H1 (cell line): ENCODE data around the gene URGCP. TPM values are rescaled to one million over a fixed set of nuclear protein-coding genes. Genes with fewer than 3 reads are reported as not detected.

ENCODE experiments used
- CTCF ChIA-PET: fragments of 300-600 bp; sonication (Branson Sonifier 250); formaldehyde crosslinking; loops from one replicate; lab custom pipeline; 2021; ENCODE audit not compliant: partially characterized antibody; lab: Charles Lee
- POLR2A ChIA-PET: fragments of 300-600 bp; sonication (Branson Sonifier 250); formaldehyde crosslinking; loops from one replicate; lab custom pipeline; 2021; ENCODE audit warnings: inconsistent platforms; ENCODE audit not compliant: partially characterized antibody; lab: Charles Lee
- DNase-seq, 2 experiments: peaks; one replicate each; pipeline versions ENCODE4 v3.0.0 to v3.0.0-alpha.2; 2010 to 2022; ENCODE audit warnings: low spot score in 2 of 2, low read depth in 1 of 2, mixed read lengths in 1 of 2
- FAIRE-seq: peaks from 2 replicates; lab custom pipeline; 2011; peaks lifted over from hg19 to GRCh38; lab: Jason Lieb, UNC
- H2AFZ ChIP-seq: 2 replicates; pipeline ENCODE4 v1.8.1; 2012; ENCODE audit warnings: low read length, inconsistent platforms
- H2AK5ac ChIP-seq: 2 replicates; pipeline ENCODE4 v1.6.1; 2013; ENCODE audit warnings: low read depth, low read length
- H2BK120ac ChIP-seq: replicated peaks from 2 replicates; pipeline ENCODE3; 2013; ENCODE audit warnings: low read depth, low read length, inconsistent platforms
- H2BK12ac ChIP-seq: 2 replicates; pipeline ENCODE4 v1.6.1; 2013; ENCODE audit warnings: low read depth, low read length
- H2BK15ac ChIP-seq: 2 replicates; pipeline ENCODE4 v1.6.1; 2013; ENCODE audit warnings: low read length
- H2BK20ac ChIP-seq: 2 replicates; pipeline ENCODE4 v1.6.1; 2013; ENCODE audit warnings: low read length
- H2BK5ac ChIP-seq: 2 replicates; pipeline ENCODE4 v1.6.1; 2013; ENCODE audit warnings: low read depth, low read length
- H3K14ac ChIP-seq: 2 replicates; pipeline ENCODE4 v1.6.1; 2013; ENCODE audit warnings: inconsistent platforms; ENCODE audit not compliant: insufficient read length
- H3K18ac ChIP-seq: 2 replicates; pipeline ENCODE4 v1.6.1; 2013; ENCODE audit warnings: low read length; ENCODE audit errors: extremely low read depth
- H3K23ac ChIP-seq: 2 replicates; pipeline ENCODE4 v1.6.1; 2013; ENCODE audit warnings: inconsistent platforms; ENCODE audit not compliant: insufficient read length
- H3K23me2 ChIP-seq: 2 replicates; pipeline ENCODE4 v1.6.1; 2013; ENCODE audit warnings: low read depth, low read length
- H3K27ac ChIP-seq: 2 replicates; pipeline ENCODE4 v1.6.1; 2011; ENCODE audit warnings: low read depth, low read length, inconsistent platforms
- H3K27me3 ChIP-seq, 4 experiments: replicated peaks in 1 of 4; 1 replicate in 1 of 4; 2 replicates in 3 of 4; pipeline versions ENCODE4 v1.6.1 to v1.8.1; 2011 to 2013; ENCODE audit warnings: low read length in 3 of 4, mild to moderate bottlenecking in 3 of 4, inconsistent platforms in 2 of 4, mixed read lengths in 2 of 4, moderate library complexity in 1 of 4; ENCODE audit not compliant: control insufficient read depth in 3 of 4, insufficient read depth in 3 of 4; ENCODE audit errors: extremely low read depth in 1 of 4
- H3K36me3 ChIP-seq, 4 experiments: 2 replicates each; pipeline versions ENCODE4 v1.6.1 to v1.8.1; 2011 to 2013; ENCODE audit warnings: mild to moderate bottlenecking in 4 of 4, low read length in 3 of 4, moderate library complexity in 2 of 4, control low read depth in 1 of 4, inconsistent platforms in 1 of 4; ENCODE audit not compliant: insufficient read depth in 4 of 4, control insufficient read depth in 2 of 4
- H3K4ac ChIP-seq: replicated peaks from 2 replicates; pipeline ENCODE3; 2013; ENCODE audit warnings: low read length, low read depth, mixed read lengths, inconsistent platforms; ENCODE audit not compliant: insufficient read length
- H3K4me1 ChIP-seq, 4 experiments: replicated peaks in 1 of 4; 1 replicate in 1 of 4; 2 replicates in 3 of 4; pipeline versions ENCODE4 v1.6.1 to v1.8.1; 2011 to 2013; ENCODE audit warnings: low read length in 3 of 4, inconsistent platforms in 2 of 4, mixed read lengths in 1 of 4; ENCODE audit not compliant: insufficient read depth in 4 of 4, control insufficient read depth in 3 of 4
- H3K4me2 ChIP-seq, 2 experiments: 2 replicates each; pipeline versions ENCODE4 v1.6.1 to v1.8.1; 2011 to 2013; ENCODE audit warnings: low read depth in 2 of 2, low read length in 2 of 2, control low read depth in 1 of 2, inconsistent platforms in 1 of 2, mild to moderate bottlenecking in 1 of 2; ENCODE audit not compliant: insufficient read depth in 1 of 2
- H3K4me3 ChIP-seq, 4 experiments: fragments of 200-600, 300-600 bp in 1 of 4; sonication (generic), shearing (Covaris generic), sonication (Bioruptor Twin) in 1 of 4; 2 replicates each; pipeline versions ENCODE4 v1.5.1 to v1.8.1; 2011 to 2016; ENCODE audit warnings: low read length in 4 of 4, low read depth in 3 of 4, control low read depth in 2 of 4, inconsistent platforms in 2 of 4, mild to moderate bottlenecking in 2 of 4, mixed read lengths in 1 of 4, moderate library complexity in 1 of 4; ENCODE audit not compliant: insufficient read depth in 2 of 4; ENCODE audit errors: extremely low read depth in 1 of 4
- H3K56ac ChIP-seq: replicated peaks from 2 replicates; pipeline ENCODE3; 2013; ENCODE audit warnings: low read depth, mild to moderate bottlenecking, mixed read lengths, low read length, inconsistent platforms; ENCODE audit not compliant: insufficient read length
- H3K79me1 ChIP-seq: 2 replicates; pipeline ENCODE4 v1.6.1; 2013; ENCODE audit warnings: low read depth, low read length, control low read depth
- H3K79me2 ChIP-seq, 2 experiments: 2 replicates each; pipeline versions ENCODE4 v1.6.1 to v1.8.1; 2012 to 2013; ENCODE audit warnings: low read length in 2 of 2, mild to moderate bottlenecking in 2 of 2, inconsistent platforms in 1 of 2; ENCODE audit not compliant: insufficient read depth in 2 of 2, control insufficient read depth in 1 of 2
- H3K9ac ChIP-seq, 4 experiments: replicated peaks in 1 of 4; 1 replicate in 1 of 4; 2 replicates in 3 of 4; pipeline versions ENCODE4 v1.6.1 to v1.8.1; 2011 to 2013; ENCODE audit warnings: low read depth in 3 of 4, low read length in 3 of 4, control low read depth in 2 of 4, mild to moderate bottlenecking in 2 of 4, moderate library complexity in 2 of 4, inconsistent platforms in 1 of 4; ENCODE audit errors: extremely low read depth in 1 of 4
- H3K9me3 ChIP-seq, 2 experiments: 2 replicates each; pipeline versions ENCODE4 v1.6.1 to v1.8.1; 2012 to 2013; ENCODE audit warnings: mild to moderate bottlenecking in 2 of 2, moderate library complexity in 2 of 2, control low read depth in 1 of 2, inconsistent platforms in 1 of 2, low read depth in 1 of 2, low read length in 1 of 2, mixed read lengths in 1 of 2; ENCODE audit not compliant: insufficient read depth in 2 of 2
- H4K20me1 ChIP-seq, 2 experiments: replicated peaks in 1 of 2; 2 replicates each; pipeline versions ENCODE3 to v1.8.1; 2011 to 2013; ENCODE audit warnings: inconsistent platforms in 2 of 2, low read length in 2 of 2, mild to moderate bottlenecking in 1 of 2; ENCODE audit not compliant: insufficient read depth in 2 of 2, control insufficient read depth in 1 of 2
- H4K5ac ChIP-seq: 2 replicates; pipeline ENCODE4 v1.6.1; 2013; ENCODE audit warnings: low read length, low read depth, mixed read lengths, inconsistent platforms; ENCODE audit not compliant: insufficient read length
- H4K8ac ChIP-seq: 2 replicates; pipeline ENCODE4 v1.8.0; 2013; ENCODE audit warnings: mild to moderate bottlenecking, moderate library complexity, low read length, inconsistent platforms; ENCODE audit not compliant: insufficient read depth; ENCODE audit errors: extremely low read depth
- H4K91ac ChIP-seq: replicated peaks from 2 replicates; pipeline ENCODE3; 2013; ENCODE audit warnings: low read length, mixed read lengths, inconsistent platforms; ENCODE audit not compliant: insufficient read length
- EP300 ChIP-seq, 2 experiments: IDR thresholded peaks; 1 replicate in 1 of 2; 2 replicates in 1 of 2; pipeline ENCODE4 v1.6.1; 2011 to 2012; ENCODE audit warnings: low read depth in 2 of 2, low read length in 2 of 2, mild to moderate bottlenecking in 2 of 2, borderline replicate concordance in 1 of 2, inconsistent platforms in 1 of 2, moderate library complexity in 1 of 2
- HDAC2 ChIP-seq, 2 experiments: fragments of 300-600 bp in 1 of 2; sonication (generic) in 1 of 2; IDR thresholded peaks; 2 replicates each; pipeline ENCODE4 v1.6.1; 2011 to 2012; ENCODE audit warnings: low read depth in 2 of 2, low read length in 2 of 2, mild to moderate bottlenecking in 2 of 2, moderate library complexity in 2 of 2, borderline replicate concordance in 1 of 2, inconsistent platforms in 1 of 2
- JUND ChIP-seq: IDR thresholded peaks from 2 replicates; pipeline ENCODE4 v1.6.1; 2011; ENCODE audit warnings: mild to moderate bottlenecking, improper control_type of control experiment, low read length
- NRF1 ChIP-seq: IDR thresholded peaks from 2 replicates; pipeline ENCODE4 v1.6.1; 2011; ENCODE audit warnings: mild to moderate bottlenecking, low read depth, low read length, improper control_type of control experiment
- PHF8 ChIP-seq: fragments of 200-600 bp; sonication (generic); conservative IDR thresholded peaks from 2 replicates; pipeline ENCODE4 v1.7.1; 2012; ENCODE audit warnings: low read depth, mild to moderate bottlenecking, inconsistent platforms, low read length, moderate library complexity
- RBBP5 ChIP-seq: IDR thresholded peaks from 2 replicates; pipeline ENCODE4 v1.7.1; 2012; ENCODE audit warnings: low read depth, mild to moderate bottlenecking, inconsistent platforms, low read length, moderate library complexity, borderline replicate concordance
- RFX5 ChIP-seq: IDR thresholded peaks from 2 replicates; pipeline ENCODE4 v1.6.1; 2011; ENCODE audit warnings: low read depth, low read length, improper control_type of control experiment, borderline replicate concordance
- TAF1 ChIP-seq: IDR thresholded peaks from 2 replicates; pipeline ENCODE4 v1.6.1; 2011; ENCODE audit warnings: mild to moderate bottlenecking, low read depth, low read length
- TBP ChIP-seq: IDR thresholded peaks from 2 replicates; pipeline ENCODE4 v1.6.1; 2011; ENCODE audit warnings: low read depth, low read length, improper control_type of control experiment
- TEAD4 ChIP-seq: IDR thresholded peaks from 2 replicates; pipeline ENCODE4 v1.6.1; 2012; ENCODE audit warnings: low read depth, low read length, inconsistent platforms, mixed read lengths
- WGBS, 2 experiments: shearing (Covaris generic) in 1 of 2; methylation state at CpG; one replicate each; pipeline versions ENCODE4 v1.1.6 to v1.1.7; 2013 to 2015; ENCODE audit warnings: low lambda C conversion rate in 2 of 2, mixed read lengths in 2 of 2, inconsistent platforms in 1 of 2, low coverage in 1 of 2, missing lambda C conversion rate in 1 of 2; ENCODE audit not compliant: insufficient replicate concordance in 2 of 2, insufficient coverage in 1 of 2, insufficient read length in 1 of 2; ENCODE audit errors: extremely low coverage in 1 of 2, missing lambda C conversion rate in 1 of 2; 5-methylcytosine and 5-hydroxymethylcytosine counted together
- polyA plus RNA-seq, 7 experiments: library from polyadenylated mRNA; depleted of rRNA in 3 of 7; stranded (reverse) in 5 of 7; unstranded in 2 of 7; fragments of >200 nt in 5 of 7; fragments of 200-250 nt in 2 of 7; gene quantifications; 1 replicate in 5 of 7; 2 replicates in 1 of 7; 4 replicates in 1 of 7; pipeline versions ENCODE4 v1.2.1 to v1.2.3, GENCODE V29; 2011 to 2013; ENCODE audit warnings: missing spikeins in 2 of 7, mixed read lengths in 2 of 7
- total RNA-seq: library from RNA; stranded (reverse); fragmentation: NEBNext Ultra II Directional; extraction: Animal tissue kit (Norgen Biotek cat#: 25700); gene quantifications from 2 replicates; pipeline ENCODE4 v1.2.1, GENCODE V29; 2021

The URGCP gene
- total and polyA plus RNA-seq, 2 of the 8 experiments (the other 6 are each of a cell fraction or from before 2014, with no cell fraction given), result 9.0 to 18.7 TPM

- Histone ChIP-seq H2BK12ac (no peak within 1 kb of the TSS; the same call in 1 of the 2 replicates), H3K79me1 (no peaks in the 10 kb centered on the region), H4K91ac (peak within 1 kb of the TSS; percentile 79), H3K4me1 (peaks cover 0 to 4% (median 0%) of the 10 kb centered on the region in 4 experiments; a peak in 2 of 7 replicates), H3K9ac (peak within 1 kb of the TSS in 3 of 4 experiments; percentile 42 to 48 (median 45); a peak in 5 of 7 replicates), H2AK5ac (no peak within 1 kb of the TSS), H4K5ac (peak within 1 kb of the TSS; percentile 20), H2BK15ac (no peak within 1 kb of the TSS), H3K4me3 (peak within 1 kb of the TSS; percentile 28 to 69 (median 52)), H3K14ac (no peak within 1 kb of the TSS), H3K23me2 (peaks cover 4% of the 10 kb centered on the region; the same call in 1 of the 2 replicates), H3K4me2 (peak within 1 kb of the TSS; percentile 73 to 83), H3K27ac (no peak within 1 kb of the TSS), H3K36me3 (no peaks in the 10 kb centered on the region), H4K8ac (peak within 1 kb of the TSS; percentile 83; the same call in 1 of the 2 replicates), H2BK120ac (no peak within 1 kb of the TSS), H3K79me2 (no peaks in the 10 kb centered on the region), H2BK20ac (no peak within 1 kb of the TSS), H3K27me3 (peaks cover 0 to 18% (median 6%) of the 10 kb centered on the region in 4 experiments; a peak in 6 of 7 replicates), H3K4ac (no peak within 1 kb of the TSS), H3K56ac (no peak within 1 kb of the TSS), H4K20me1 (no peaks in the 10 kb centered on the region), H3K9me3 (no peaks in the 10 kb centered on the region), H2AFZ (peak within 1 kb of the TSS; percentile 91), H3K23ac (no peak within 1 kb of the TSS), H2BK5ac (no peak within 1 kb of the TSS), H3K18ac (peak within 1 kb of the TSS; percentile 87; the same call in 1 of the 2 replicates)
- 8% methylated on average over 80 of the region's 82 CpGs; no CpG with 5 or more reads in 1 of the 2 experiments for WGBS, 2 experiments
- POLR2A ChIA-PET, result interaction anchor here (0.7 to 1.5 kb wide), 6 partner anchors 9 to 57 kb away, joined by 3 to 6 read pairs (median 4); partner anchors contain the start of gene MRPS24
- peak in 1 of 2 experiments; percentile 85 for DNase-seq
- no peak for FAIRE-seq
- CTCF ChIA-PET, result no interaction called here
- TF ChIP-seq PHF8 (peak; percentile 67; the same call in 1 of the 2 replicates), NRF1 (peak; percentile 58), EP300 (IDR thresholded peaks at IDR 0.05; ENCODE audit: borderline replicate concordance in 1 of 2, low read depth in 2 of 2, low read length in 2 of 2) (no peak), TAF1 (peak; percentile 47; the same call in 1 of the 2 replicates), TBP (peak; percentile 75), HDAC2 (IDR thresholded peaks at IDR 0.05; ENCODE audit: borderline replicate concordance in 1 of 2, low read depth in 2 of 2, low read length in 2 of 2) (0 out of 4 replicates have a peak, but pooled peaks of 1 of the 2 experiments have one; percentile 47), RBBP5 (0 out of 2 replicates have a peak, but pooled peaks have one; percentile 44), RFX5 (no peak), JUND (no peak), TEAD4 (no peak)
Observed at GRCh38 chr7:43925984-43926797, 19.8 kb upstream of the URGCP start, which contains the start of gene UBE2D4. TSS of gene UBE2D4 (plus strand) at chr7:43926436. CDS start at chr7:43926533, 97 bp downstream.
